Gastroesophageal sphincter (tissue), 4 donors: ENCODE data around the gene COL5A1. TPM values are rescaled to one million over a fixed set of nuclear protein-coding genes. Genes with fewer than 3 reads are reported as not detected.

Experiments
- ATAC-seq: fragments of 150-250 bp; one replicate; pipeline ENCODE4 v1.9.1; 2016; ENCODE audit warnings: mild to moderate bottlenecking, moderate library complexity
- H3K27ac ChIP-seq, 4 donors: fragments of 200-600 bp; sonication (generic) in 3 of 4; 1 replicate in 3 of 4; 2 replicates in 1 of 4; pipeline ENCODE4 v1.5.1; 2016 to 2019
- H3K27me3 ChIP-seq: fragments of 200-600 bp; sonication (generic); one replicate; pipeline ENCODE4 v1.5.1; 2019
- H3K36me3 ChIP-seq, 2 donors: fragments of 200-600 bp; sonication (generic); one replicate each; pipeline ENCODE4 v1.5.1; 2019; ENCODE audit warnings: control low read depth in 1 of 2
- H3K4me1 ChIP-seq, 3 donors: fragments of 200-600 bp; sonication (generic); 1 replicate in 2 of 3; 2 replicates in 1 of 3; pipeline ENCODE4 v1.5.1; 2016 to 2019; ENCODE audit warnings: control low read depth in 2 of 3
- H3K4me3 ChIP-seq, 2 donors: fragments of 200-600 bp; sonication (generic); one replicate each; pipeline ENCODE4 v1.5.1; 2019; ENCODE audit warnings: mild to moderate bottlenecking in 1 of 2, moderate library complexity in 1 of 2
- H3K9me3 ChIP-seq, 3 donors: fragments of 200-600 bp; sonication (generic); one replicate each; pipeline ENCODE4 v1.5.1; 2017 to 2019; ENCODE audit warnings: control low read depth in 2 of 3
- EP300 ChIP-seq: sonication (generic); formaldehyde crosslinking; IDR thresholded peaks from one replicate; pipeline ENCODE4 v1.6.1; 2017; ENCODE audit warnings: antibody characterized with exemption, mild to moderate bottlenecking
- POLR2A ChIP-seq, 2 donors: fragments of 450-650 bp; IDR thresholded peaks; one replicate each; pipeline ENCODE4 v1.6.1; 2017; ENCODE audit warnings: antibody characterized with exemption in 2 of 2, mild to moderate bottlenecking in 2 of 2, moderate library complexity in 1 of 2
- POLR2AphosphoS5 ChIP-seq: sonication (generic); formaldehyde crosslinking; IDR thresholded peaks from one replicate; pipeline ENCODE4 v1.6.1; 2017; ENCODE audit warnings: antibody characterized with exemption
- WGBS, 2 donors: methylation state at CpG; one replicate each; pipeline ENCODE4 v1.1.5; 2018; ENCODE audit warnings: low coverage in 1 of 2; 5-methylcytosine and 5-hydroxymethylcytosine counted together
- total RNA-seq, 4 donors: library from RNA; depleted of rRNA; stranded (reverse); fragments of >200 nt; gene quantifications; one replicate each; pipeline ENCODE4 v1.1.0, GENCODE V29; 2016
- TF ChIP-seq, protein P1 (sequence below), 4 experiments: fragments of 200-600 bp in 2 of 4; fragments of 450-650 bp in 2 of 4; sonication (generic) in 1 of 4; IDR thresholded peaks; one replicate each; pipeline ENCODE4 v1.5.1; 2017 to 2019; ENCODE audit warnings: antibody characterized with exemption in 4 of 4, mild to moderate bottlenecking in 2 of 4, moderate library complexity in 2 of 4

Gene COL5A1
- total RNA-seq, 4 donors from 2014 or later: 48.5 to 86.4 (median 74.9) TPM

DNA sequence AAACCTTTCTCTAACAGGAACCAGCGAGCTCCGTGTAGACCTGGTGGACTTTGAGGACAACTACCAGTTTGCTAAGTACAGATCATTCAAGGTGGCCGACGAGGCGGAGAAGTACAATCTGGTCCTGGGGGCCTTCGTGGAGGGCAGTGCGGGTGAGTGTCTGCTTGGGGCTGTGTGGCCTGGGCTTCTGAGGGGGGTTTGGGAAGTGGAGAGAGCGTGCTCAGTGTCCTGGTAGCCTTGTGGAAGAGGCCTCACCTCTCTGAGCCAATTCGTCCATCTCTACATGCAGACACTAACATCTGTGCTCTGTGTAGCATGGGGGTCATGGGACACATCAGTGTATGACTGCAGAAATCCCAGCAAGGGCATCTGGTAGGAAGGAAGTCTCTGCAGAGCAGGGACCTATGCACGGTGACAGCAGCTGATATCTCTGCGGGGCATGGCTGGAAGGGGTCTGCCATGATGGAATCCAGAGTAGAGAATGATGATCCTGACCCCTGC, 244.9 kb downstream of the COL5A1 start:
- ATAC-seq: no peak
- H3K36me3 ChIP-seq: no peaks in the 10 kb centered on the region

DNA sequence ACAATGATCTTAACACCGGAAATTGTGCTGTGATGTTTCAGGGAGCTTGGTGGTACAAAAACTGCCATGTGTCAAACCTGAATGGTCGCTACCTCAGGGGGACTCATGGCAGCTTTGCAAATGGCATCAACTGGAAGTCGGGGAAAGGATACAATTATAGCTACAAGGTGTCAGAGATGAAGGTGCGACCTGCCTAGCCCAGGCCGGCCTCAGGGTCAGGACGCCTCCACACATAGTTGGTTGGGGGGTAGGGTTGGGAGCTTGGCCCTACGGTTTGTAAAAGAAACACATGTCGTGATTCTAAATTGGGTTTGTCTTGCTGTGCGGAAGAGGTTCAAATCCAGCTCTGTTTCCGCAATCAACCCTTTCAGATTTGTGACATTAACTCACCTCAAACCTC, 245.6 kb downstream of the COL5A1 start:
- H3K27me3 ChIP-seq: peaks cover 19% of the 10 kb centered on the region
- no peaks in the 10 kb centered on the region for H3K36me3 ChIP-seq
- no peaks in the 10 kb centered on the region for H3K9me3 ChIP-seq
- no peaks in the 10 kb centered on the region for H3K4me1 ChIP-seq
- WGBS, 2 donors: 79 to 81% methylated on average over 6 to 9 of the region's 10 CpGs
- ATAC-seq: no peak
- TF ChIP-seq POLR2A (IDR thresholded peaks at IDR 0.05): no peak
- no peak for TF ChIP-seq EP300
- TF ChIP-seq, protein P1, sequence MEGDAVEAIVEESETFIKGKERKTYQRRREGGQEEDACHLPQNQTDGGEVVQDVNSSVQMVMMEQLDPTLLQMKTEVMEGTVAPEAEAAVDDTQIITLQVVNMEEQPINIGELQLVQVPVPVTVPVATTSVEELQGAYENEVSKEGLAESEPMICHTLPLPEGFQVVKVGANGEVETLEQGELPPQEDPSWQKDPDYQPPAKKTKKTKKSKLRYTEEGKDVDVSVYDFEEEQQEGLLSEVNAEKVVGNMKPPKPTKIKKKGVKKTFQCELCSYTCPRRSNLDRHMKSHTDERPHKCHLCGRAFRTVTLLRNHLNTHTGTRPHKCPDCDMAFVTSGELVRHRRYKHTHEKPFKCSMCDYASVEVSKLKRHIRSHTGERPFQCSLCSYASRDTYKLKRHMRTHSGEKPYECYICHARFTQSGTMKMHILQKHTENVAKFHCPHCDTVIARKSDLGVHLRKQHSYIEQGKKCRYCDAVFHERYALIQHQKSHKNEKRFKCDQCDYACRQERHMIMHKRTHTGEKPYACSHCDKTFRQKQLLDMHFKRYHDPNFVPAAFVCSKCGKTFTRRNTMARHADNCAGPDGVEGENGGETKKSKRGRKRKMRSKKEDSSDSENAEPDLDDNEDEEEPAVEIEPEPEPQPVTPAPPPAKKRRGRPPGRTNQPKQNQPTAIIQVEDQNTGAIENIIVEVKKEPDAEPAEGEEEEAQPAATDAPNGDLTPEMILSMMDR (IDR thresholded peaks at IDR 0.05): no peak
- no peak for TF ChIP-seq POLR2AphosphoS5
- no peak overlapping the region for H3K4me3 ChIP-seq
- no peak overlapping the region for H3K27ac ChIP-seq

More for the DNA sequence above, 244.9 kb downstream of the COL5A1 start:
- Histone ChIP-seq H3K4me1 (no peaks in the 10 kb centered on the region), H3K27me3 (peaks cover 22% of the 10 kb centered on the region), H3K4me3 (no peak overlapping the region), H3K9me3 (no peaks in the 10 kb centered on the region), H3K27ac (no peak overlapping the region)
- 86 to 97% methylated on average over 5 to 6 of the region's 11 CpGs for WGBS, 2 donors
- TF ChIP-seq POLR2A (IDR thresholded peaks at IDR 0.05): no peak
- no peak for TF ChIP-seq EP300
- TF ChIP-seq, protein P1 (IDR thresholded peaks at IDR 0.05): no peak
- TF ChIP-seq POLR2AphosphoS5: no peak

DNA sequence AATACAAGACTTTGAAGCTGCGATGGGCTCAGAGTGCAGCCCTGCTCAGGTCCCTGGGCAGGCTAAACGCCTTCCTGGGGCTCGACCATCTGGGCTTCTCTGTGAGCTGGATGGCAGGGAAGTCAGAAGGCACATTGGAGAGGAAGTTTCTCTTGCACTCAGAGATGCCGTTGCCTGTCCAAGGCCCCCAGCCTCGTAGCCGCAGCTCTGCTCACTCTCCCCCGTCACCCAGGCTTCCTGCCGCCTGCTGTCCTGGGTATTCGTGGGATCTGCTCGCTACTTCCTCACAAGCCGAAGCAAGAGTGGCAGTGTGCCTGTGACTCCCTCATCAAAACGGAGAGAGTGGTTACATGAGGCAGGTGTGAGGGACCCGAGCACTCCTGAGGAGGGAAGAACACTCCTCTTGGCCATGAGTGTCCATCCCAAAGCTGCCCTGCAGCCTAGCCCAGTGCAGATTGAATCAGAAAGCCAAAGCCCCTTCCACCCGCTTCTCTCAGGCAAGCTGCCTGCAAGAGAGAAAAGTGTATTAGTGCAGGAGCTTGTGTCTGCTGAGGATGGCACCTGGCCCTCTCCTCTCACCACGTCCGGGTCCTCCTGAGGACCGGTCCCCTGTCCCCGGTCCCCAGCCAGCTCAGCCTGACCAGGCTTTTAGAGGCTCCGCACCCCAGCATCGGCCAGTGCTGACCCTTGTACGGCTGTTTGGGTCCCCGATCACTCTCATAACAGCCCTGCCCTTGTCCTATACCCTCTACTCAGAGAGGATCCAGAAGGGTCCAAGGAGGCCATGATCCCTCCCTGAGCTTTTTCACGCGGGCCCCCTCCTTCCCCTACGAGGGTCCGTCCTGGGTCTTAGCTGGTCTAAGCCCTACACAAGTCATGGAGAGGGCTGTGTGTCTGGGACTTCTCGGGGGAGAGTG, 246.3 kb downstream of the COL5A1 start:
- H3K4me1 ChIP-seq: no peaks in the 10 kb centered on the region
- no peak for ATAC-seq
- H3K27me3 ChIP-seq: peaks cover 15% of the 10 kb centered on the region
- H3K4me3 ChIP-seq: no peak overlapping the region
- no peak for TF ChIP-seq EP300
- TF ChIP-seq POLR2A (IDR thresholded peaks at IDR 0.05): no peak
- TF ChIP-seq, protein P1 (IDR thresholded peaks at IDR 0.05): no peak
- no peak for TF ChIP-seq POLR2AphosphoS5
- H3K9me3 ChIP-seq: no peaks in the 10 kb centered on the region
- WGBS, 2 donors: 80 to 91% methylated on average over 1 to 13 of the region's 27 CpGs
- no peak overlapping the region for H3K27ac ChIP-seq
- no peaks in the 10 kb centered on the region for H3K36me3 ChIP-seq

DNA sequence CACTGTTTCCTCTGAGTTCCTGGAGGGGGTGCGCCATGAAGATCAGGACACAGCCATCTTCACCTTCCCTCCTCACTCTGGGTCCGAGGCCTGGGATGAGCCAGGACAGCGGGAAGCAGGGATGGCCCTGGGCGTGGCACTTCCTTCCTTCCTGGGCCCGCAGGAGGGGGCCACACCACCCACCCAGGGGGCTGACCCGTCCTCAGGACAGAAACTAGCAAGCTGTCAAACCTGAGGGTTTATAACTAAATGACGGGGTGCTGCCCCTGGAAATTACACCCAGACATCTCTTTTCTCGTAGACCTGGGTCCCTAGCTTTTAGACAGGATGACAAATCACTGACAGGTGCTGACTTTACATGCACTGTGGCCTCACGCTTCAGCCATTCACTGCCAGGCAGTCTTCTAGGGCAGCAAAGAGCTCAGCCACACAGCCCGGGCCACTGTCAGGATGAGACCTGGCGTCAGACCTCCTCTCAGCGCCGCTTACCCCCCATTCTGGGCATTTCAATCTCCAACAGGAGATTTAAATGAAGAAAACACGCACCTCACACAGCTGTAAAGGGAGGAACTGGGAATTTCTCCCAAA, 247.1 kb downstream of the COL5A1 start:
- Histone ChIP-seq H3K27ac (no peak overlapping the region), H3K36me3 (no peaks in the 10 kb centered on the region), H3K4me1 (no peaks in the 10 kb centered on the region), H3K4me3 (no peak overlapping the region), H3K9me3 (no peaks in the 10 kb centered on the region), H3K27me3 (peaks cover 18% of the 10 kb centered on the region)
- WGBS, 2 donors: 63 to 100% methylated on average over 1 to 2 of the region's 14 CpGs
- TF ChIP-seq POLR2A (IDR thresholded peaks at IDR 0.05) (no peak), EP300 (no peak), POLR2AphosphoS5 (no peak)
- TF ChIP-seq, protein P1 (IDR thresholded peaks at IDR 0.05): no peak
- no peak for ATAC-seq
